Activated naive CD8-positive, alpha-beta T cell (primary cell): ENCODE data around the gene CNPY3.

Experiments used
- H3K27ac Mint-ChIP-seq: one replicate; pipeline ENCODE4 v1.8.0; 2021; ENCODE audit warnings: mixed read lengths
- H3K27me3 Mint-ChIP-seq: one replicate; pipeline ENCODE4 v1.8.0; 2021; ENCODE audit warnings: mixed read lengths
- H3K36me3 Mint-ChIP-seq: one replicate; pipeline ENCODE4 v1.8.0; 2021; ENCODE audit warnings: mixed read lengths
- H3K4me1 Mint-ChIP-seq: one replicate; pipeline ENCODE4 v1.8.0; 2021; ENCODE audit warnings: low read depth, mixed read lengths
- H3K4me3 Mint-ChIP-seq: one replicate; pipeline ENCODE4 v1.8.0; 2021; ENCODE audit warnings: mild to moderate bottlenecking, mixed read lengths
- H3K9me3 Mint-ChIP-seq: one replicate; pipeline ENCODE4 v1.8.0; 2021; ENCODE audit warnings: low read depth, mixed read lengths

CNPY3 gene

GRCh38 chr6:42974919-42975505 is 45.7 kb downstream of the CNPY3 start:
- no peaks in the 10 kb centered on the region for H3K27me3 Mint-ChIP-seq
- H3K4me3 Mint-ChIP-seq: peak overlapping the region; percentile 38
- H3K27ac Mint-ChIP-seq: peak overlapping the region; percentile 82
- peaks cover 5% of the 10 kb centered on the region for H3K36me3 Mint-ChIP-seq
- no peaks in the 10 kb centered on the region for H3K9me3 Mint-ChIP-seq
- peaks cover 45% of the 10 kb centered on the region for H3K4me1 Mint-ChIP-seq

DNA sequence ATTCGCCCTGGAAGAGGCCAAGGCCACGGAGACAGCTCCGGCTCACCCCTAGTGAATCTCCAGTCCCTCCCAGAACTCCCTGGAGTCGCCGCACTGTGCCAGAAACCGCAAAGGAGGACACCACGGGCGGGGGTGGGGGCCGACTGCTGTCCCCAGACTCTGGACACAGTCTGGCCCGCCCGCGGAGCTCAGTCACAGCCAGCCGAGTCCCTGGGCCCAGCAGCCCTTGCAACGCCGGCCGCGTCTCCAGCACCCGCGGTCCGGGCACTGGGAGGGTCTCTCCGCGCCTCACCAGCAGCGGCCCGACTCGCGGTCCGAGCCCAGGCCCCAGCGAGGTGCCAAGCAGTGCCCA is 49.2 kb downstream of the CNPY3 start:
- Mint-ChIP-seq H3K4me3 (peak overlapping the region; percentile 88), H3K9me3 (no peaks in the 10 kb centered on the region), H3K4me1 (peaks cover 44% of the 10 kb centered on the region), H3K36me3 (peaks cover 5% of the 10 kb centered on the region), H3K27ac (peak overlapping the region; percentile 84), H3K27me3 (no peaks in the 10 kb centered on the region)

DNA sequence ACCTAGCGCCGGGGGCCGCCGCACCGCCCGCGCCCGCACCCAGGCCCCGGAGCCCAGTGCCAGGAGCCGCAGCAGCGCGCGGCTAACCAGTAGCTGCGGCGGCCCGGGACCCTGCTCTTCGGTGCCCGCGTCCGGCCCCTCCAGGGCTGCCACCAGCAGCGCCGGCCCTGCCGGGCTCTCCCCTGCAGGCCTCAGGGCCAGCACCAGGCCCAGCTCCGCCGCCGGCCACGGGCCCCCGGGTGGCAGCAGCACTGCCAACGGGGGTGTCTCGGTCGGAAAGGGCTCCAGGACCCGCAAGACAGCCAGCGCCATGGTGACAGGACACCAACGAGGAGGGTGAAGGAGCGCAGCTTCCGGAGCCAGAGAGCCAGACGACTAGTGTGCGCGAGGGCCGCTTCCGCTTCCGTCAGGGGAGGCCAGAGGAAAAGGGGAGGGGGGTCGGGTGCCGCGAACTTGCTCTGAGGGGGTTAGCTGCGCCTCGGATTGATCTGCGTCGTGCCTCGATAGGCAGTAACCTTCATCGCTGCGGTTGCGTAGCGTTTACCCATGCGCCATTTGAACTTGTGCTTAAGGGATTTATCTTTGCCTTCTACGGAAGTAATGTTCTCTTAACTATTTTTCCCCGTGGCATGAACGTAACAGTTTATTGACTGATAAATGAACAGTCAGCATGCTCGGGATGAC is 49.7 kb downstream of the CNPY3 start, which contains the start of gene PEX6:
PEX6 (minus strand) TSS at position 343 of the 684 bp plus-strand sequence; CDS start at position 312, 31 bp downstream.
- H3K36me3 Mint-ChIP-seq: peaks cover 3% of the 10 kb centered on the region
- peaks cover 48% of the 10 kb centered on the region for H3K4me1 Mint-ChIP-seq
- H3K27me3 Mint-ChIP-seq: no peaks in the 10 kb centered on the region
- no peaks in the 10 kb centered on the region for H3K9me3 Mint-ChIP-seq
- peak within 1 kb of the TSS; percentile 92 for H3K4me3 Mint-ChIP-seq
- peak within 1 kb of the TSS; percentile 98 for H3K27ac Mint-ChIP-seq

DNA sequence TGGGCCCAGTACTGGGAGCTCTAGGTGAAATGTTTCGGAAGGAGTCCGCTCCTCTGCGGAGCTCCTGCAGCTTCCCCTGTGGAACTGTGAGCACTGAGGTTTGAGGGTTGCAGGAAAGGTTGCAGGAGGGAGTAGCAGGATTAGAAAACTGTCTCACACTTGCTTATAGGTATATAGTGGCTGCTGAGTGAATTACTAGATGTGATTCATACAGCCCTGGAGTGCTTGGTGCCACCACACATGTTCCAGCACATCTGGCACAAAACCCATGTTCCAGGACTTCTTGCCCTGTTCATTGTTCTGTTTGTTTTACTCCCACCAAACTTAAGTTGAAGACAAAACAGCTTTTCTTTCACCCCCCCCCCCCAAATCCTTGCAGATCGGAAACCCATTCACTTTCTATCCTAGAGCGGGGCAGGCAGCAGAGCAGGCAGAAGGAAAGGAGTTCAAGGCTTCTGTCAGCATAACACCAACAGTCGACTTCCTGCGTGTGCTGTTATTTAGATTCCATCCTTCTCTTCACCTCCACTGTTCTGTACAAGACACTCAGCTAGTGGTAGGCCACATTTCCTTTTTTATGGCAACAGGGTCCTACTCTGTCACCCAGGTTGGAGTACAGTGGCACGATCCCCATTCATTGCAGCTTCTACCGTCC is 50.4 kb downstream of the CNPY3 start:
- Mint-ChIP-seq H3K27me3 (no peaks in the 10 kb centered on the region), H3K4me3 (peak overlapping the region; percentile 92), H3K4me1 (peaks cover 49% of the 10 kb centered on the region), H3K9me3 (no peaks in the 10 kb centered on the region), H3K36me3 (peaks cover 3% of the 10 kb centered on the region), H3K27ac (peak overlapping the region; percentile 98)

DNA sequence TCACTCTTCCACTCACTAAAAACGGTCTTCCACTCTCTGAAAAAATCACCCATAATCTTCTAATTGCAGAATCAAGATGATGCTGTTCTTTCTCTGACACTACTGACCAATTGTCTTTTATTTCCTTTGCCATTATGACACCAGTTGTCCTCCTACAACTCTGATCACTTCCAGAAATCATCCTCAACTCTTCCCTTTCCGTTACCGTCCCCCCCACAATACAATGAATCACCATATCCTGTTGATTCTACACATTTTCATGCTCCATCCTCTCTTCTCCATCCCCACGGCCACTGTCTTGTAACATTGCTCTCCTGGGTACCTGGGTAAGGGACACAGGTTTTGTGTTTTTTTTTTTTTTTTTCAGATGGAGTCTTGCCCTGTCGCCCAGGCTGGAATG is 52.6 kb downstream of the CNPY3 start:
- H3K4me3 Mint-ChIP-seq: no peak overlapping the region

GRCh38 chr6:42984001-42984923 is 55.0 kb downstream of the CNPY3 start, which contains the start of gene PPP2R5D:
PPP2R5D (plus strand) TSS chr6:42984570; CDS start chr6:42984678, 108 bp downstream.
- H3K36me3 Mint-ChIP-seq: no peaks in the 10 kb centered on the region
- peak within 1 kb of the TSS; percentile 93 for H3K4me3 Mint-ChIP-seq
- no peaks in the 10 kb centered on the region for H3K27me3 Mint-ChIP-seq
- peak within 1 kb of the TSS; percentile 89 for H3K27ac Mint-ChIP-seq
- peaks cover 61% of the 10 kb centered on the region for H3K4me1 Mint-ChIP-seq
- H3K9me3 Mint-ChIP-seq: no peaks in the 10 kb centered on the region

More for the DNA sequence above, 52.6 kb downstream of the CNPY3 start:
- Mint-ChIP-seq H3K27ac (peak overlapping the region; percentile 29), H3K9me3 (no peaks in the 10 kb centered on the region), H3K4me1 (peaks cover 53% of the 10 kb centered on the region), H3K36me3 (peaks cover 2% of the 10 kb centered on the region), H3K27me3 (no peaks in the 10 kb centered on the region)

GRCh38 chr6:42984924-42985475 is 55.7 kb downstream of the CNPY3 start:
- Mint-ChIP-seq H3K27me3 (no peaks in the 10 kb centered on the region), H3K36me3 (no peaks in the 10 kb centered on the region), H3K4me1 (peaks cover 53% of the 10 kb centered on the region), H3K4me3 (peak overlapping the region; percentile 93), H3K9me3 (no peaks in the 10 kb centered on the region), H3K27ac (peak overlapping the region; percentile 81)

DNA sequence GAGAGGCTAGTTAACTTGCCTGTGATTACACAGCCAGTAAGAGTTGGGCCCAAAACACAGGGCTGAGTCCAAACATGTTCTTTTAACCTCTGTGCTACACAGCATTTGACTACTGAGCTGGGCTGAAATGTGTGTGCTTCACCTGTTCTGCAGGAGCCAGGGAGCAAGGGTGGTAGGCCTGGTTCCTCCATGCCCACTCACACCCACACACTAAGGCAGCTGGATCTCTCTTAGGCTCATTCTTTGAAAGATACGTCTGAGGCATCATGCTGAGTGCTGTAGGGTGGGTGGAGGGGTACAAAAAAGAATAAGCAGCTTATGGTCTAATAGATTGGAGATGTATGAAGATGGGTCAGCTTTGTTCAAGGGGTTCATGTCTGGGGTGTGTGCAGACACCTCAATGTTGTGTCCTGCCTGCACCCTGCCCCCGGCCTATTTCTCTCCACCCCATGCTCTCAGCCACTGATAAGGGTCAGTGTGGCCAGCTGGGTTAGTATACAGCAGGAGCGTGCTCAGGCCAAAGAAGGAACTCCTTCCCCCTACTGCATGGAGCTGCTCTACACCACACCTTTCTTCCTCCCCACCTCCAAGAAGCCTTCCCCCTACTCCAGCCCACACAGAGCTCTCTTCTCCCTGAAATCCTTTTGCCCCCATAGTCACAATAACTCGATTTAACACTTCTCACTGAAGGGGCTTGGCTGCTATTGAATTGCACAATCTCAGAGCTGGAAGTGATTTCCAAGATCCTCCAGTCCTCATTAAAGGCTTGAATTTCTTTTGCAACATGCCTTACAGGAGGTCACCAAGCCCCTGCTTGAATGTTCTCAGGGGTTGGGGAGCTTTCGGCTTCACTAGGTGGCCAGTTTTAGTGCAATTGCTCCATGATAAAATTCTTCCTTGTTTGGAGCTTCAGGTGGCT is 58.5 kb downstream of the CNPY3 start:
- no peaks in the 10 kb centered on the region for H3K9me3 Mint-ChIP-seq
- H3K4me1 Mint-ChIP-seq: peaks cover 49% of the 10 kb centered on the region
- H3K27me3 Mint-ChIP-seq: no peaks in the 10 kb centered on the region
- no peaks in the 10 kb centered on the region for H3K36me3 Mint-ChIP-seq
- peak overlapping the region; percentile 14 for H3K4me3 Mint-ChIP-seq
- no peak overlapping the region for H3K27ac Mint-ChIP-seq

- Mint-ChIP-seq H3K27me3 (no peaks in the 10 kb centered on the region), H3K36me3 (peaks cover 2% of the 10 kb centered on the region)
Observed at GRCh38 chr6:42988486-42989020, 59.3 kb downstream of the CNPY3 start.

More at GRCh38 chr6:42988486-42989020, 59.3 kb downstream of the CNPY3 start:
- Mint-ChIP-seq H3K9me3 (no peaks in the 10 kb centered on the region), H3K4me3 (no peak overlapping the region), H3K4me1 (peaks cover 51% of the 10 kb centered on the region), H3K27ac (no peak overlapping the region)
